ENCODE data around the gene LIMCH1. TPM values are rescaled to one million over a fixed set of nuclear protein-coding genes. Genes with fewer than 3 reads are reported as not detected.
"Not testable (repeated sequence)": the region's sequence is repeated elsewhere in the genome, so short reads cannot be mapped to it uniquely, and the experiment has no call there.

LIMCH1 gene
- total RNA-seq, 1 experiment from 2014 or later: 25.9 TPM

GRCh38 chr4:41640906-41641305 is 102.9 kb downstream of the LIMCH1 start:
- no peak for DNase-seq (ENCODE audit: low read depth)

GRCh38 chr4:41642746-41643145 is 104.8 kb downstream of the LIMCH1 start:
- not testable (repeated sequence) for DNase-seq (ENCODE audit: low read depth)

DNA sequence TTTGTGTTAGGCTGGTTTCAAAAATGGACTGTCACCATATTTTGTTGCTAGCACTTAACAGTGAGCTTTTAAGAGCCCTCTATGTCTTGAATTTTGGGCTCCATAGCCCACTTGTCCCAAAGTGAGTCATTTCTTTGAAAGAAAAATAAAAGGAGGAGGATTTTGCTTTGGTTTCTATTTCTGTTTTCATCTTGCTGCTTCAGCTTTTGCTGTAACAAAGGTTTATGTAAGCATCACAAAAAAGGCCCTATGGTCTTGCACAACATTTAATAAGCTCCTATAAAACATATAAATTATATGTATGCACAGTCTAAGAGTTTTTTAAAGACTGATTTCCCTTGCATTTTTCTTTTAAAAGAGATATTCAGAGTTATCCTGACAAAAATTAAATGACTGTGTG is 105.4 kb downstream of the LIMCH1 start:
- DNase-seq (ENCODE audit: low read depth): no peak

DNA sequence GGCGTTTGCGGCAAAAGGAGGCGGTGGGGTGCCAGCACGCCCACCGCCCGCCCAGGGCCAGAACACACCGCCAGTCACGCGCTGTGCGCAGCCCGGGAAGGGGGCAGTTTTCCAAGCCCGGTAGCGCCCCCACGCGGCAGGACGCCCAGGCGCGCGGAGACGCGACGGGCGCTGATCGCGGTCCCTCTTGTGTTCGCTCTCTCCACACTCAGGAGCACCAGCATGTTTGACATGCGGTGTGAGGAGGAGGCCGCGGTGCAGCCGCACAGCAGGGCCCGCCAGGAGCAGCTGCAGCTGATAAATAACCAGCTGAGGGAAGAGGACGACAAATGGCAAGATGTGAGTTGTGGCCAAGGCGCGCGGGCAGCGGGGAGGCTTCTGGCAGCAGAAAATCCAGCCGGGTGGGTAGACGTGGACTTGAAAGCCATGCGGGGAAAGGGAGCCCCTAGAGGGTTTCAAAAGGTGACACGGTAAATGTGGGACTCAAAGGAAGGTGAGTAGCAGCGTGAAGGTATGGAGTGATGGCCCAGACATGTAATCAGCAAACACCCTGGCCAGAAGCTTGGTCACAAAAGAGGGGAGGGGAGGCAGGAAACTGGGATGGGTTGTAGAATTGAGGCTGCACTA is 106.4 kb downstream of the LIMCH1 start:
- DNase-seq (ENCODE audit: low read depth): no peak

- DNase-seq (ENCODE audit: low read depth): no peak
Observed at GRCh38 chr4:41644915-41645295, 106.9 kb downstream of the LIMCH1 start.

GRCh38 chr4:41645728-41646390 is 107.9 kb downstream of the LIMCH1 start:
- DNase-seq (ENCODE audit: low read depth): no peak

DNA sequence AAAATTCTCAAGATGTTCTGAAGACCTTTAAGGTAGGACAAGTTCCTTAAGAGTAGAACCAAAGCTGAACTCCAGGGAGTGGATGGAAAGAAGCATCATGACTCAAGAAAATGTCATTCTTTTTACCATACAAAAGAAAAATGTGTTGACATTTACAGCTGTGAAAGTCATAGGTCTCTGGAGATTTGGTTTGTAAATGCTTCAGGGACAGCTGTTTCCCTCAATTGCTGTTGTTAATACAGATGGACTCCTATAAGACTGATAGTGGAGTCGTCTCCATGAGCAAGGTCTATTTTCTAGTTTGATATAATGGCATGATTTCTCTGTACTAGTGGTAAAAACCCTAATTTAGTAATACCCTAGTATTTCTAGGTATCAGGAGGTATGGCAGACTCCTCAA is 108.9 kb downstream of the LIMCH1 start:
- DNase-seq (ENCODE audit: low read depth): no peak

GRCh38 chr4:41647383-41647782 is 109.4 kb downstream of the LIMCH1 start:
- no peak for DNase-seq (ENCODE audit: low read depth)

- not testable (repeated sequence) for DNase-seq (ENCODE audit: low read depth)
Observed at GRCh38 chr4:41651150-41651549, 113.2 kb downstream of the LIMCH1 start.

DNA sequence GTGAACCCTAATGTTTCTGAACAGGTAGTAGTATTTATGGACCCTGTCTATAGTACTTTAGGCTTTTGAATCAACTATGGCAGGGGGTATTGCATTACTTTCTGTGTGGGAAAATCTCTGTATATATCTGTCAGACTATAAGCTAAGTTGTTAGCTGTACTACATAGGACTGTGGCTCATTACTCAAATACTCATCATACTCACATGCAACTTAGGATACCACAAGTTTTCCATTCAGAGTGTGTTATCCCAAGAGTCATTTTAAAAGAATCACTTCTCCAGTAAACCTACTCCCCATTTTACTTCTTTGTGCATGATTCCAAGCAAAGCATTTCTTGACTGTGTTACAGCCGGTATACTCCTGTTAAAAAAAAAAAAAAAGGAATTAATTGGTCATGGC is 115.0 kb downstream of the LIMCH1 start:
- no peak for DNase-seq (ENCODE audit: low read depth)

DNA sequence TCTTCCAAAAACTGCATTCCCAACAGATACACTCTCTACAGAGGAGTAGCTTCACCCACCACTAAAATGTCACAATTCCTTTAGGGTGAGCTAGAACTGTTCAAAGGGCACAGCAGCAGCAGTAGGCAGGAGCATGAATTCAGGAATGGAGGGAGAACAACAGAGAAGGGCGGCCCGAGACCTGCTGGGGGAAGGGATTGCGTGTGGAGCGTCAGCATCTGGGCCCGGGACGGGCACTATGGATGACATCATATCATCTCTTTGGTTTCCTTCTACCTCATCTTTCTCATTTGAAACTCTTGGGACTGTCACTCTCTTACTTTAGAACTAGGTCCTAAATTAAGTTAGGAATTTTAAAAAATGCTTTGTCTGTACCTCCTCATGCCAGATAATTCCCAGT is 115.6 kb downstream of the LIMCH1 start:
- no peak for DNase-seq (ENCODE audit: low read depth)

DNA sequence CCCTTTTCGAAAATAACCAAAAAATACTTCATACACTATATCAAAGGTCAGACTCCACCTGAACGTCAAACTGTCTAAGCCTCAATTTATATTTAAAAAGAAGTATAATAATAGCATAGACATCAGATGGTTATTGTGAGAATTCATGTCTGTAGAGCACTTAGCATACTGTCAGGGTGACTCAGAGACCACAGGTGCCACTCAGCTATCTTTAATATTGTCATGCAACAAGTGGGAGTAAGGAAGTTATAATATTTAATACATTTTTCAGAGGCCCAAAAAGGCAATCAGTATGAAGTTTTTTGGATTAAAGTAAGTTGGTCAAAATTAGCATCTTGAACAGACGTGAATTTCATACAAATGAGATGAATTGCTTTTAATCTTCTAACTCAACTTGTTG is 117.2 kb downstream of the LIMCH1 start:
- DNase-seq (ENCODE audit: low read depth): peak; percentile 51

DNA sequence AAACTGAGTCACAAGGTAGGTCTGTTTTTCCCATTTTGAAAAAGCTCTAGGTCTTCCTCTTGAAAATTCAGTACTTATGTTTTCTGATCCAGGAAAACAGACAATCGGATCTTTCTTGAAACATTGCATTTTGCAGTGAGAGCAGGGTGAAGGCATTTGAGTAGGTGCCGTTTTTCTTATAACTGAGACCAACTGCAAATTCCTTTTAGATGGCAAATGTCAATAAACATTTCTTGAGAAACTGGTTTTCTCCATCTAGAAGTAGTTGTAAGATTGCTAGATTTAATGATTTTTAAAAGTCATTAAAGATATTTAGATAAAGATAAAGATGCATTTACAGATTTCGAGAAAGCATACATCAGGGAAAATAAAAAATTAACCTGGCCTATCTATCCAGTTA is 118.1 kb downstream of the LIMCH1 start:
- no peak for DNase-seq (ENCODE audit: low read depth)

DNA sequence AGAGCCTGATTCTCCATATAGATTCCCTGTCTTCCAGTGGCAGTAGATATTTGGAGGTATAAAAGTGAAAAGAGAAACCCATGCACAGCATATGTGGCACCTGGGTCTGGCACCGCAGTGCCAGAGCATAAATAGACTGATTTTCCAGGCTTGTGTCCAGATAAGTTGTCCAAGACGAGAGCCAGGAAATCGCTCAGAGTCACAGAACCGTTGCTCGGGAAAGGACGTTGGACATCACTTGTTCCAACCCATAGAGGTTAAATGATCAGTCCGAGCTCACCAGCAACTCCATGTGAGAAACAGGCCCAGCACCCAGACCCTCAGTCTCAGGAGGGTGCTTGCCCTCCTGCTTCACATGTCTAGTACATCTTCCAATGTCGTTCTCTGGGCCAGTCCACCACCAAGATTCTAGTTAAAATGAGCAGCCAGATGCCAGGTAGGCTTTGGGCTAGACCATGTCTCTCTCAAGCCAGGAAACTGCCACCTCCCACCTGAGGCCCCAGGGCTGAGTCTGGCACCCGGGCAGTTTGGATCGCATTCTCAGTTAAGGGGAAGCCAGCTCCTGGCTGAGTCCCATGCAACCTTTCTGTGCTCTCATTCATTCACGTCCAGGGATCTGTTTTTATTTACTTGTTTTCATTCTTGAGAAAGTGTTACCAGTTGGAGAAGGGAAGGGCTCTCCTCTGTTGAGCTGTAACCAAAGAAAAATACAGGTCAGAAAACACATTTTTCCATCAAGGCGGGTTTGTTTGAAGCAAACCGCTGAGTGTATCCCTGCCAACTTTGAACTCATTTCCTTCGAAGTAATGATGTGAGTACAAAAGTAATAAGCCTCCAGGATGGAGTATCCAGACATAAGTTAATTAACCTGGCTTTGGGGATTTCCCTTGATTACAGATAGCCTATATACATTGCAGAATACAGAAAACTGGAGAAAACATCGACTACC is 118.9 kb downstream of the LIMCH1 start:
- DNase-seq (ENCODE audit: low read depth): no peak

DNA sequence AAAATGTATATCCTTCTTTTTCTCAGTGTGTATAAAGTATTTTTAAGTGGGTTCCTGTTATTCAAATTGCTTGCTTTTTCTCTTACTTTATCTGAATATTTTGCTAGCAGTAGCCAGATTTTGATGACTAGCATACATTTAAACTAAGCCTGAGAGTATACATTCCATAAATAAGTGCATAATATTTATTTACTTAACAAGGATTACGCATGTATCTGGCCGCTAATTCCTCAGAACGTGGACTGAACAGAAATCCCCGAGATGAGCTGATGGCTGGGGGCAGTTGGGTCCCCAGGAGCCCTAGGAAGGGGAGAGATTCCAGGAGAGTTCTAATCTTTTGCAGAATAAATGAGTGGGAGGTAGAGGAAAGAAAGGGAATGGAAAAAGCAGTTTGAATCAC is 119.6 kb downstream of the LIMCH1 start:
- no peak for DNase-seq (ENCODE audit: low read depth)

GRCh38 chr4:41658163-41658562 is 120.2 kb downstream of the LIMCH1 start:
- no peak for DNase-seq (ENCODE audit: low read depth)

DNA sequence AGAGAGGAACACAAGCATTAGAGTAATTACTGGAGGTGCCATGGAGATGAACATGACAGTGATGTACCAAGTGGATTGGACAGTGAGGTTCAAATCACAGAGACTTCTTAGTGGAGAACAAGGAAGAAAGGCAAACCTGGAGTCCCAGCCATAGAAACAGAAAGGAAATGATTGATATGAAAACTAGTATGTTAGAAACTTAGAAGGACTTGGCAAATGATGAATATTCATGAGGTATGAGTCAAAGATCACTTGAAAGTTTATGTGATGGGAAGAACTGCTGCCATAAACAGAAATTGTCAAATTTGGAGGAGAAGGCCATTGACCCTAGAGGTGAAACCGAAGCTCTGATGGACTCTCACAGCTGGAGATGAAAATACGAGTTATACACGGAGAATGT is 122.4 kb downstream of the LIMCH1 start:
- no peak for DNase-seq (ENCODE audit: low read depth)

DNA sequence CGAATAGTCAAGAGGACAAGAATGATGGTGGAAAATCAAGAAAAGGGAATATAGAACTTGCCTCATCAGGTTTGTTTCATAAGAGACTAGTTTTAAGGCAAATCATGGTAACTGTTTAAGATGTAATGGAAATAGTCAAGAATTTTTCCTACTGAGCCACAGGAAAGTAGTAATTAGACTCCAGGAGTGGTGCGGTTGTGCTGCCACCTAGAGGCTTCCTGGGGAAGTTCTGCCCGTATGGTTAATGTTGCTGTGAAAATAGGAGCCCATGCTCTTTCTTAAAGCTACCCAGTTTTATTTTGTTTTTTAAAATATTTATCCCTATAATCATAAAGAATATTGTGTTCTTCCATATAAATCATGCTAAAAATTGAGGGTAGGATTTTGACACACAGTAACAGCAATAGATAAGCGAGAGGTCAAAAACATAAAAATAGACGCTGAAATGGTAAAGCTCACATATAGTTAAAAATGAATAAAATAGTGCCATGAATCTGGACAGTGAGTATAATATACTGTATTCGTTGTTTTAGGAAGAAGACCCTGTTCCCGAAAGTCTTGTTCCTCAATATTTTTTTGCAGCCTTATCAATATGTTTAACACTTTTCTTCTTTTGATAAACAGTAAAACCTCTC is 123.6 kb downstream of the LIMCH1 start:
- peak; percentile 56 for DNase-seq (ENCODE audit: low read depth)

GRCh38 chr4:41665636-41666207 is 127.8 kb downstream of the LIMCH1 start:
- no peak for DNase-seq (ENCODE audit: low read depth)

- no peak for DNase-seq (ENCODE audit: low read depth)
Observed at GRCh38 chr4:41668024-41668423, 130.1 kb downstream of the LIMCH1 start.

GRCh38 chr4:41670530-41670929 is 132.6 kb downstream of the LIMCH1 start:
- DNase-seq (ENCODE audit: low read depth): no peak
